Chondrocyte (in vitro differentiated cells): Measurements from ENCODE around the gene DYNLT3. TPM values are rescaled to one million over a fixed set of nuclear protein-coding genes. Genes with fewer than 3 reads are reported as not detected.
A peak's percentile ranks its signal among the peaks of the same experiment; 100 is the strongest.

ENCODE experiments used
- DNase-seq: peaks from one replicate; pipeline ENCODE4 v3.0.0; 2021; ENCODE audit warnings: mixed read lengths, low spot score
- H3K27ac Mint-ChIP-seq: one replicate; pipeline ENCODE4 v1.8.0; 2021; ENCODE audit warnings: mild to moderate bottlenecking, moderate library complexity, mixed read lengths; ENCODE audit not compliant: unreplicated experiment
- H3K27me3 Mint-ChIP-seq: 2 replicates; pipeline ENCODE4 v1.8.0; 2021; ENCODE audit warnings: low read depth, mixed read lengths
- H3K36me3 Mint-ChIP-seq: 2 replicates; pipeline ENCODE4 v1.8.0; 2021; ENCODE audit warnings: low read depth, mixed read lengths
- H3K4me1 Mint-ChIP-seq: 2 replicates; pipeline ENCODE4 v1.8.0; 2021; ENCODE audit warnings: low read depth, mild to moderate bottlenecking, mixed read lengths
- H3K4me3 Mint-ChIP-seq: one replicate; pipeline ENCODE4 v1.8.0; 2021; ENCODE audit warnings: mild to moderate bottlenecking, moderate library complexity, mixed read lengths; ENCODE audit not compliant: unreplicated experiment
- H3K9me3 Mint-ChIP-seq: 2 replicates; pipeline ENCODE4 v1.8.0; 2021; ENCODE audit warnings: low read depth, mixed read lengths
- total RNA-seq: library from RNA; stranded (reverse); gene quantifications from 3 replicates; pipeline ENCODE4 v1.2.1, GENCODE V29; 2021
- TF ChIP-seq, protein P1 (sequence below): fragments of 200-600 bp; sonication (generic); IDR thresholded peaks from 2 replicates; pipeline ENCODE4 v1.5.0; 2021; ENCODE audit warnings: antibody characterized with exemption, mild to moderate bottlenecking, moderate library complexity

DYNLT3 gene
- total RNA-seq, 1 donor from 2014 or later = 35.8 TPM

DNA sequence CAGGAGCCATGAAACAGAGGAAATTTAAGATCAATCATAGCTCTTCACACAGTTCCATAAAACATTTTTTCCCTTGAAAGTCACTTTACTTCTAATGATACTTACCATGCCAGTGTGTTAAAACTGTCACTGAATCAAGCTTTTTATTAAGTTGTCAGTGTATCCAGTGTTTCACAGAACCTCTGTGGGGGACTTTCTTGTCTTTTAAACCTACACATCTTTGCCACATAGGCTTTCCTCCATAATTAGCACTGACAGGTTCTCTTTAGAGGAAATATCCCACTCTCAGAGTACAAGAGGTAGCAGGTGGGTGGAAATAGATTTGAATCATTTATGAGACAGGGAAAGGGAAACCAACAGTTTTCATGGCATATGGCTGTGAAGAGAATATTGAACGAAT, 25.8 kb upstream of the DYNLT3 start:
- Mint-ChIP-seq H3K27ac (no peak overlapping the region), H3K36me3 (no peaks in the 10 kb centered on the region), H3K9me3 (peaks cover 13% of the 10 kb centered on the region), H3K4me1 (peaks cover 15% of the 10 kb centered on the region), H3K4me3 (no peak overlapping the region), H3K27me3 (no peaks in the 10 kb centered on the region)
- TF ChIP-seq, protein P1, sequence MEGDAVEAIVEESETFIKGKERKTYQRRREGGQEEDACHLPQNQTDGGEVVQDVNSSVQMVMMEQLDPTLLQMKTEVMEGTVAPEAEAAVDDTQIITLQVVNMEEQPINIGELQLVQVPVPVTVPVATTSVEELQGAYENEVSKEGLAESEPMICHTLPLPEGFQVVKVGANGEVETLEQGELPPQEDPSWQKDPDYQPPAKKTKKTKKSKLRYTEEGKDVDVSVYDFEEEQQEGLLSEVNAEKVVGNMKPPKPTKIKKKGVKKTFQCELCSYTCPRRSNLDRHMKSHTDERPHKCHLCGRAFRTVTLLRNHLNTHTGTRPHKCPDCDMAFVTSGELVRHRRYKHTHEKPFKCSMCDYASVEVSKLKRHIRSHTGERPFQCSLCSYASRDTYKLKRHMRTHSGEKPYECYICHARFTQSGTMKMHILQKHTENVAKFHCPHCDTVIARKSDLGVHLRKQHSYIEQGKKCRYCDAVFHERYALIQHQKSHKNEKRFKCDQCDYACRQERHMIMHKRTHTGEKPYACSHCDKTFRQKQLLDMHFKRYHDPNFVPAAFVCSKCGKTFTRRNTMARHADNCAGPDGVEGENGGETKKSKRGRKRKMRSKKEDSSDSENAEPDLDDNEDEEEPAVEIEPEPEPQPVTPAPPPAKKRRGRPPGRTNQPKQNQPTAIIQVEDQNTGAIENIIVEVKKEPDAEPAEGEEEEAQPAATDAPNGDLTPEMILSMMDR = no peak
- DNase-seq = no peak

DNA sequence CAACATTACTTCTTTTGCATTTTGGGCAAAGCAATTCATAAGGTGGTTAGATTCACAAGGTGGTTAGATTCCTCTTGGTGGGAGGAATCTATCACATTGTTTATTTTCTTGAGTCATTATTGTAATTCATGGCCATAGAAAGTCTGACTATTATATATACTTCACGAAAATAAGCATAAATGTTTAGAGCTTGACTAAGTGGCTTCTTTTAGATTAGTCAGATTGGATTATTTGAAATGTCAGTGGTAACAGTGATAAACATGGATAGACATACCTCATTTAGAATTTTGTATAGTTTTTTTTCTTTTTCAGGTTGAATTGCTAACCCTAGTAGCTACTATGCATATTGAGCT, 24.9 kb upstream of the DYNLT3 start:
- no peaks in the 10 kb centered on the region for H3K36me3 Mint-ChIP-seq
- H3K9me3 Mint-ChIP-seq = peaks cover 13% of the 10 kb centered on the region
- peaks cover 15% of the 10 kb centered on the region for H3K4me1 Mint-ChIP-seq
- no peak overlapping the region for H3K4me3 Mint-ChIP-seq
- TF ChIP-seq, protein P1 = no peak
- DNase-seq = no peak
- peak overlapping the region; percentile 10 for H3K27ac Mint-ChIP-seq
- H3K27me3 Mint-ChIP-seq = no peaks in the 10 kb centered on the region

DNA sequence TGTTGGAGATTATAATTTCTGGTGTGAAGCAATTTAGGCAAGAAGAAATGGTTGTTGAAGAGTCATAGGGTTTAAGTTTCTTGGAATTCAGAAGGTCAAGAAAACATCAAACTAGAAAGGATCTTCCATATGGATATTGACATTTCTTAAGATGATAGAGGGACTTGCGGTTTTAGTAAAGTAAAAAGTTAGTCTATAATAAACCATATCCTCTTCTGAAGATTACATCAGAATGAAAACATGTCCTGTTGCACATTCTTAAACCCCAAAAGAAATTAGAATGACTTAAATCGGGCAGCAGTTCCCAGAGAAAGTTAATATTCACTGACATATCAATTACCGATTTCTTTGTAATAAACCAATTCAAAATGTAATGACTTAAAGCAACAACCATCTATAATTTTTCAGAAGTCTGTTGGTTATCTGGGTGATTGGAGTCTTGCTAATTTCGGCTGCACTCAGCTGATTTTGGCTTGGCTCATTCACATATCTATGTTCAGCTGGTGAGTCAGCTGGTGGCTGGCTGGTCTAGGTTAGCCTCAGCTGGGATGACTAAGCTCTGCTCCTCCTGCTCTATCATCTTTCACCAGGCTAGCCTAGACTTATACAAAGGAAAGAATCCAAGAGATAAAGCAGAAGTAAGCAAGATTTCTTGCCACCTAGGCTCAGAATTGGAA, 24.4 kb upstream of the DYNLT3 start:
- DNase-seq = no peak
- TF ChIP-seq, protein P1 = no peak
- no peaks in the 10 kb centered on the region for H3K36me3 Mint-ChIP-seq
- peaks cover 15% of the 10 kb centered on the region for H3K4me1 Mint-ChIP-seq
- peak overlapping the region; percentile 10 for H3K27ac Mint-ChIP-seq
- no peak overlapping the region for H3K4me3 Mint-ChIP-seq
- H3K9me3 Mint-ChIP-seq = peaks cover 11% of the 10 kb centered on the region
- H3K27me3 Mint-ChIP-seq = no peaks in the 10 kb centered on the region

DNA sequence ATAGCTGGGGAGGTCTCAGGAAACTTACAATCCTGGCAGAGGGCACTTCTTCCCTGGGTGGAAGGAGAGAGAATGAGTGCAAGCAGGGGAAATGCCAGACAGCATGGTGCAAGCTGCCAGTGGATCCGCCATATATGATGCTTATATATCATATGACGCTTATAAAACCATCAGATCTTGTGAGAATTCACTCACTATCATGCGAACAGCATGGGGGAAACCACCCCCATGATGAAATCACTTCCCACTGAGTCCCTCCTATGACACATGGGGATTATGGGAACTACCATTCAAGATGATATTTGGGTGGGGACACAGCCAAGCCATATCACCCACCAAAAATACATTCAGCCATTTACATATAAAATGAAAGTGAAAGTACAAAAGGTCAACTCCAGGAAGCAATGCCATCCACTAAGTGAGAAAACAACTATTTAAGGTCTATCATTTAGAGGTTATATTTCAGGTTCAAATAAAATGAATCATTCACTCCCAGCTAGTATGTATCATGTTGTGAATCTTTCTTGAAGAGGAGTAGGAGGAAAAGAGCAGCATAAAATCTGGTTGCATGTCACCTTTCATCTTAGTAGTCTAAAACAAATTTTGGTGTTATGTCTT, 20.3 kb upstream of the DYNLT3 start:
- Mint-ChIP-seq H3K4me1 (peaks cover 21% of the 10 kb centered on the region), H3K27ac (no peak overlapping the region), H3K9me3 (peaks cover 10% of the 10 kb centered on the region), H3K36me3 (no peaks in the 10 kb centered on the region), H3K4me3 (no peak overlapping the region), H3K27me3 (no peaks in the 10 kb centered on the region)
- TF ChIP-seq, protein P1 = no peak
- DNase-seq = no peak

DNA sequence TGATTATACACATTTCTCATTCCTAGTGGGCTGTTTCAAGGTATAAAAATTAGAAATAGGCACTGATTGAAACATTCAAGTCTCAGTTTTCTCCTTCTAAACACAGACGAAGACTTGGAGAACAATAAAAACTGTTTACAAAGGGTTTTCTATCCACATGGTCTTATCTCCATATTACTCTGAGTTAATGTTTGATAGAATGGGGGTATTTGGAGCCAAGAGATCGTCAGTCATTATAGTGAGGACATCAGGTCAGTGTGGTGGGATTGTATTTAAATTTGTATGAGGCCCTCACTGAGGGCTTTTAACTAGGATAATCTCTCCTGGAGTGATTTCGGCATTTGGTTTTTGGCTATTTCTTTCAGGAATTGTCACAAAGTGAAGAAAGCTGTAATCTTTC, 16.4 kb upstream of the DYNLT3 start:
- no peak for DNase-seq
- no peak overlapping the region for H3K27ac Mint-ChIP-seq
- peaks cover 13% of the 10 kb centered on the region for H3K4me1 Mint-ChIP-seq
- no peak overlapping the region for H3K4me3 Mint-ChIP-seq
- TF ChIP-seq, protein P1 = no peak
- no peaks in the 10 kb centered on the region for H3K36me3 Mint-ChIP-seq
- H3K9me3 Mint-ChIP-seq = no peaks in the 10 kb centered on the region
- H3K27me3 Mint-ChIP-seq = no peaks in the 10 kb centered on the region
